ENCODE data around the gene ABCB6.
"Not testable (repeated sequence)": the region's sequence is repeated elsewhere in the genome, so short reads cannot be mapped to it uniquely, and the experiment has no call there.

- TF ChIP-seq POLR2A (IDR thresholded peaks at IDR 0.05; ENCODE audit: low read length); GATA1 (IDR thresholded peaks at IDR 0.05; ENCODE audit: low read depth, low read length): not testable (repeated sequence)
Measured at GRCh38 chr2:219201331-219201730, 17.4 kb downstream of the ABCB6 start.

Measured in erythroblast (primary cell).